EH (cell line): ENCODE data around the gene SF3B2.
"Not testable (repeated sequence)": the region's sequence is repeated elsewhere in the genome, so short reads cannot be mapped to it uniquely, and the experiment has no call there.

ENCODE experiments used
- DNase-seq: peaks from one replicate; pipeline ENCODE4 v3.0.0-alpha.2; 2015; ENCODE audit warnings: low read depth

SF3B2 gene, protein sequence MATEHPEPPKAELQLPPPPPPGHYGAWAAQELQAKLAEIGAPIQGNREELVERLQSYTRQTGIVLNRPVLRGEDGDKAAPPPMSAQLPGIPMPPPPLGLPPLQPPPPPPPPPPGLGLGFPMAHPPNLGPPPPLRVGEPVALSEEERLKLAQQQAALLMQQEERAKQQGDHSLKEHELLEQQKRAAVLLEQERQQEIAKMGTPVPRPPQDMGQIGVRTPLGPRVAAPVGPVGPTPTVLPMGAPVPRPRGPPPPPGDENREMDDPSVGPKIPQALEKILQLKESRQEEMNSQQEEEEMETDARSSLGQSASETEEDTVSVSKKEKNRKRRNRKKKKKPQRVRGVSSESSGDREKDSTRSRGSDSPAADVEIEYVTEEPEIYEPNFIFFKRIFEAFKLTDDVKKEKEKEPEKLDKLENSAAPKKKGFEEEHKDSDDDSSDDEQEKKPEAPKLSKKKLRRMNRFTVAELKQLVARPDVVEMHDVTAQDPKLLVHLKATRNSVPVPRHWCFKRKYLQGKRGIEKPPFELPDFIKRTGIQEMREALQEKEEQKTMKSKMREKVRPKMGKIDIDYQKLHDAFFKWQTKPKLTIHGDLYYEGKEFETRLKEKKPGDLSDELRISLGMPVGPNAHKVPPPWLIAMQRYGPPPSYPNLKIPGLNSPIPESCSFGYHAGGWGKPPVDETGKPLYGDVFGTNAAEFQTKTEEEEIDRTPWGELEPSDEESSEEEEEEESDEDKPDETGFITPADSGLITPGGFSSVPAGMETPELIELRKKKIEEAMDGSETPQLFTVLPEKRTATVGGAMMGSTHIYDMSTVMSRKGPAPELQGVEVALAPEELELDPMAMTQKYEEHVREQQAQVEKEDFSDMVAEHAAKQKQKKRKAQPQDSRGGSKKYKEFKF

GRCh38 chr11:66051766-66052663 is at the start of gene SF3B2:
SF3B2 (plus strand) TSS chr11:66052364; CDS start chr11:66052385, 21 bp downstream.
- peak; percentile 98 for DNase-seq

GRCh38 chr11:66002648-66003225 is 49.4 kb upstream of the SF3B2 start:
- peak; percentile 49 for DNase-seq

- no peak for DNase-seq
Observed at GRCh38 chr11:66003291-66003690, 48.9 kb upstream of the SF3B2 start.

DNA sequence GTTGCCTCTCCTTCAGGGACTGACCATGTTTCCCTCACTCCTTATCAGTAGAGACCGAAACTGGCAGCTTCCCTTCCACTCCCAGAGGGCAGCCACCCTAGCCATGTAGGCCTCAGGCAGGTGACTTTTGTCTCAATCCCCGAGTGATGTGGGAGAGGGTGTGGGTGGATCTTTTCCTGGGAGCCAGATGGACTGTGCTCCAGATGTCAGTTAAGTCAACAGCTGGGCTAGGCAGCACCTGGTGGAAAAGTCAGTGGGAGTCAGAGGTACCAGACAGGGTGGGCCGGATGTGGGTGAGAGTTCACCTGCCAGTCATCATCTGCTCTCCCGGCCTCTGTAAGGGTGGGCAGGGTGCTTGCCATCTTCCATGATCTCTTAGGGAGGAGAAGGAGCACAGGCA is 48.0 kb upstream of the SF3B2 start:
- no peak for DNase-seq

DNA sequence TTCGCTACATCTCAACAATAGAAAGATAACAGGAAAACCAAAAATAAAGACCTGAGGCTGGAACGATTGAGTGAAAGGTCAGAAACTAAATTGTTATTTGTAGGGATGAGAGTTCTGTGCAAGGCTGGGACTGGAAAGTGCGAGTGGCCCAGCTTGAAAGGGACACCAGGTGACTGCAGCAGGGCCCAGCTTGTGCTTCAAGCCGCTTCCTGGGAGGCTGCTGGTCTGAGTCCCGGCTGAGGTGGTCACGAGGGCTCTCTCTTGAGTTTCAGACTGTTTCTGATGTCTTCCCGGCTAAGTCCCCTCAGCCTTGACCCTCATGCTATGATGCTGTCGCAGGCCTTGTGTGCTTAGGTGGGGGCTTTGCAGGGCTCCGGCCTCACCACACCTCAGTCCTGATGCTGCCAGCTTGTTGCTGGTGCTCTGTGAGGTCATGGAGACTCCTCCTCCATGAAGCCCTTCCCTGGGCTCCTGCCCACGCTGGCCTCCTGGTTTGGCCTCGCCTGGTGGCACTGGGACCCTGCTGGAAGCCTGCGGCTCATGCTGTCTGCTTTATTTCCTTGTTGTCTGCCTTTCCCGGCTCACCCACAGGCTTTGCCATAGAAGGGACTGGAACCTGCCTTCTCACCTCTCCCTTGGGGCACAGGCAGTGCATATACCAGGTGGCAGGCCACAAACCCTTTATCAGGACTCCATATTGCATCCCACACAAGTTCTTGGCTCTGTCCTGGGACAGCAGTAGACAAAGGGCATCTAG is 45.9 kb upstream of the SF3B2 start:
- DNase-seq, result no peak

DNA sequence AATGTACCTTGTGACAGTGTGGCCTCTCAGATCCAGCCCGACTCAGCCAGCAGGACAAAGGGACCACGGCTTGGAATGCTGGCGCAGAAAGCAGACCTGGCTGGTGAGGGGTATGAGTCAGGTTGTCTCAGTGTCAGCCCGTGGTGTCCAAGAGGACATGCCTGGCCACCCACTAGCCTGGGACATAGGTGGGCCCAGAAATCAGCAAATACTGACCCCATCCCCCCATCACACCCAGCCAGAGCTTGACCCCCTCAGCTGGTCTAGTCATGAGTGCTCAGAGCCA is 45.3 kb upstream of the SF3B2 start:
- no peak for DNase-seq

- no peak for DNase-seq
Observed at GRCh38 chr11:66007201-66007634, 44.9 kb upstream of the SF3B2 start.

DNA sequence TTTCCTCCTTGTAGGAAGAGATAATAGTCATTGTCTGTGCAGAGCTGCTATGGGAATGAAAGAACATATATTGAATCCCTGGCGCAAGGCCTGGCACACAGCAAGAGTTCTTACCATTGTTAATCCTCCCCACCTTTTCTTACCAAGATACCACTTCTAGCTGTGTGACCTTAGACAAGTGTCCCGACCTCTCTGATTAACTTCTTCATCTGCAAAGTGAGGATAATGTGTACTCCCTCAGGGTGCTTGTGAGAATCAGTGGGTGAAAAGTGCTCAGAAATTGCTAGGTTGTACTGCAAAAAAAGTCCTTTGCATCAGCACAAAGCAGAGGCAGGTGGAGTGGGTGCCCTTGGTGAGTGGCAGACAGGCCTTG is 44.1 kb upstream of the SF3B2 start:
- no peak for DNase-seq

DNA sequence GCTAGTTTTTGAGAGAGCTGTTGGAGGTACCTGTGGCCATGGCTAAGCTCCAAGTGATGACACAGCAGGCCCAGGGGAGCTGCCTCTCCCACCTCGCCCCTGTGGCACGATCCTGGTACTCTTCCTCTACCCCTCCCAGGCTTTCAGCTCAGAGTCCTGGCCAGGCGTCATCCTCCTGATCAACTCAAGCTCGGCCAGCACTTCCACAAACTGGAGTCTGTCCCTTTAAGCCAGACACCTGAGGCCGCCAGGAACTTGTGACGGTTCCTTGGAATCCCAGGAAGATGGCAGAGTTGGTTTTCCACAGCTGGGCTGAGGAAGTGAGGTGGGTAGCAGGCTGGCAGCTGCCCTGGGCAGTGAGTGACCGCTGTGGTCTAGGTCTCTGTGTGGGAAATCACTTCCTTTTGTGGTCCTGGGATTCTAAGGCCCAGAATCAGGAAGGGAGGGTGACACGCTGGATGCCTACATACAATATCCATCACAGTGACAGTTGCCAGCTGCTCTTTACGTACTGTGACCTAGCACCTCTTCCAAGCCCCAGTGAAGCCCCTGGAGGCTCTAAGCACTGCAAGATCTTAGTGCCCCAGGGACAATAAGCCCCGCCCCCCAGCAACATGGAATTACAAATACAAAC is 43.6 kb upstream of the SF3B2 start:
- no peak for DNase-seq

GRCh38 chr11:66010036-66010435 is 42.1 kb upstream of the SF3B2 start:
- DNase-seq, result not testable (repeated sequence)

DNA sequence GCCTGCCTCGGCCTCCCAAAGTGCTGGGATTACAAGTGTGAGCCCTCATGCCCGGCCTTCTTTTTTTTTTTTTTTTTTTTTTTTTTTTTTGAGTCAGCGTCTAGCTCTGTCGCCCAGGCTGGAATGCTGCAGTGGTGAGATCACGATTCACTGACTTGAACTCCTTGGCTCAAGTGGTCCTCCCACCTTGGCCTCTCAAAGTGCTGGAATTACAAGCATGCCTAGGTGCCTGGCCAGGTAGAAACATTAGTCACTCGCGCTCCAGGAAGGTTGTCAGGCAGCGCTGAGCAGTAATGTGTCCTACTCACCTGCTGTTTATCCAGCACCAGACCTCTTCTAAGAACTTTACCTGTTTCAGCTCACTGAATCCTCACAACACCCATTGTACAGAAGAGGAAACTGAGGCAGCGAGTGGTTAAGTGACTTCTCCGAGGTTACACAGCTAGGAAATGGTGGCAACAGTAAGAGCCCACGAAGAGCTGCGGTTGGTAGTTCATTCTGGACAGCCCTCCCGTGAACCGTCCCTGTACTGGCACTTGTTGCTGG is 40.9 kb upstream of the SF3B2 start:
- peak; percentile 78 for DNase-seq

DNA sequence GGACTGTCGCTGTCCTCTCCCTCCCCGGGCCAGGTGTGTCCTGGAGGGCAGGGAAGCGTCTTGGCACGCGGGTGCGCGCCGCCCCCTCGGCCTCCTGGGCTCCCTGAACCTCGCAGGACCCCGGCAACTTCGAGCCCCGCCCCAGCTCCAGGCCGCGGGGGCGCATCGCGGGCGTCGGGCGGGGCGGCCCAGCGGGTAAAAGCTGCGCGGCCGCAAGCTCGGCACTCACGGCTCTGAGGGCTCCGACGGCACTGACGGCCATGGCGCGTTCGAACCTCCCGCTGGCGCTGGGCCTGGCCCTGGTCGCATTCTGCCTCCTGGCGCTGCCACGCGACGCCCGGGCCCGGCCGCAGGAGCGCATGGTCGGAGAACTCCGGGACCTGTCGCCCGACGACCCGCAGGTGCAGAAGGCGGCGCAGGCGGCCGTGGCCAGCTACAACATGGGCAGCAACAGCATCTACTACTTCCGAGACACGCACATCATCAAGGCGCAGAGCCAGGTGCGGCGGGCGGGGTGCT is 40.3 kb upstream of the SF3B2 start, which contains the start of gene CST6:
TSS of gene CST6 (plus strand) at position 224 of the 519 bp plus-strand sequence. CDS start at position 261, 37 bp downstream.
- no peak for DNase-seq

DNA sequence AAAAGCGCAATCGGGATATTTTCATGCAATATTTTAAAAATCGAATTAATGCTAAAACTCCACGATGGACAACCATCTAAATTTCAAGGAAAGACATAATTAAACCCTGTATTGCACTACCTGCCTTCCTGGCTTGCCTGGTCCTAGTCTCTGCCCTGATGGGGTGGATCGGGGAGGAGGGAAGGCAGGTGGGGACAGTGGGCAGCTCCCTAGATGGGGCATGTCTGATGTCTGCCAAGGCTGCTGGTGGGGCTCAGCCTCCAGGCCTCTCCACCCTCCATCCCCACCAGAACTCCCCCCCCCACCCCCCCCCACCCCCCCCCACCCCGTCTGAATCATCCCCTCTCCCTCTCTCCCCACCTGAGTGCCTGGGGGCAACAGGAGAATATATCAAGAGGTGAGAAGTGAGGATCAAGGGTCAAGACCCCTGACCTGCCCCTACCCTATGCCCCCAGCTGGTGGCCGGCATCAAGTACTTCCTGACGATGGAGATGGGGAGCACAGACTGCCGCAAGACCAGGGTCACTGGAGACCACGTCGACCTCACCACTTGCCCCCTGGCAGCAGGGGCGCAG is 39.7 kb upstream of the SF3B2 start:
- DNase-seq, result no peak

DNA sequence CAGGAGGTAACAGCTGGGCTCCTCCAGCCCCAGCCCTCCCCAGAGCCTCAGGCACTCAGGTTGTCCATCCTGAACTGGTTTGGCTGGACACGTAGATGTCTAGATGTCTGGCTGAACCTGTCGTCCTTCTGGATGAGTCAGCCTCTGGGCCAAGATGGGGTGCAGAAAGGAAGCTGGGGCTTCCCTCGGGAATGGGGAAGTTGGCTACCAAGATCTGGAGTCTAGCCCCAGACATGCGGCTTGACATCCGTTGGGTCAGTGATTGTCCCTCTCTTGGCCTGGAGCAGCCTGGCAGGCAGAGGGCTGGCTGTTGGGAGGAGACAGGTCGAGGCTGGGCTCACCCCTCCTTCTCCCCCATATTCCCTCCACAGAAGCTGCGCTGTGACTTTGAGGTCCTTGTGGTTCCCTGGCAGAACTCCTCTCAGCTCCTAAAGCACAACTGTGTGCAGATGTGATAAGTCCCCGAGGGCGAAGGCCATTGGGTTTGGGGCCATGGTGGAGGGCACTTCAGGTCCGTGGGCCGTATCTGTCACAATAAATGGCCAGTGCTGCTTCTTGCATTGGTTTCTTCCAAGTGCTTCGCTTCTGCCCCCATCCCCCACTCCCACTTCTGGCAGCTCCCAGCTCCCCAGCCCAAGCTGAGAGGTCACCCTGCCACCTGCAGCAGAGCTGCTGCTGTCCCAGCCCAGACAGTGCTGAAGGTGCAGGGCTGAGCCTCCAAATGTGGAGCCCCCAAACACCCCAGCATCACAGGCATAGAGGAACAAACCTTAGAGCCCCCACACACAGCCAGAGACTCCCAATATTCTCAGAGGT is 39.0 kb upstream of the SF3B2 start:
- DNase-seq, result no peak

DNA sequence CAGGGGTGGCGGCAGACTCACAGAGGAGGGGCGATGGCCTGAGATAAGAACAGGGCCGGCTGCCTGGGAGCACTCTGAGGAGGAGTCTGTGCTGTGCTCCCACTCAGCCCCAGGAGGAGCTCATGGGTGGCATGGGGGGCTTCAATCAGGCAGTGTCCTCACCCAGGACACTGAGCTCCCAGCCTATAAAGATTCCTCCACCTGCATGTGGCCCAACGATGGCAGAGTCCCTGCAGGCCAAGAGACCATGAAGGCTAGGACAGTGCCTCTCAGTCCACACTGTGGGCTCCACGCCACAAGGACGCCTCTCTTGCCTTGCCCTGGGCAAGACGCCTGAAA is 38.4 kb upstream of the SF3B2 start:
- no peak for DNase-seq

GRCh38 chr11:66014804-66015453 is 37.2 kb upstream of the SF3B2 start:
- DNase-seq, result no peak

DNA sequence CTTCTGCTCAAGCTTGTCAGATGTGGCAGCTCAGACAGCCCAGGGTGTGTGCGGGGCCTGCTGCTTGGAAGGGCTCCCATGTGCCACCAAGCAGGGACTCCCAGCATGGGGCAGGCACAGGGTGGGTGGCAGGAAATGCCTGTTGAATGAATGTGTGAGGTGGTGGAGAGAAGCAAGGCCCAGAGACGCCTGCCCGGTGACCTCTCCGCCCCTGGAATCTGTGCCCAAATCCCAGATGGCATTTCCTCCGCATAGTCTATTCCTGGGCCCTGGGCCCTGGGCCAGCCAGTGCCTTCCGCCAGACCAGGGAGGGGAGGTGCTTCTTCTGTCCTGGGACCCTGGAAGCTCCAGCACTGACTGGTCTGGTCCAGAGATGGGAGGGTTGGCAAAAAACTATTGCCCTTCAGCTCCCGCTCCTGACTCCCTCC is 36.7 kb upstream of the SF3B2 start:
- DNase-seq, result peak; percentile 90
